ENCODE data around the gene SYTL3. TPM values are rescaled to one million over a fixed set of nuclear protein-coding genes. Genes with fewer than 3 reads are reported as not detected.
A peak's percentile ranks its signal among the peaks of the same experiment; 100 is the strongest.

SYTL3 gene
- total and polyA plus RNA-seq, 9 of the 15 experiments (the other 6 are each of a cell fraction or from before 2014, with no cell fraction given) = 0.04 to 0.46 (median 0.17) TPM; not detected in 1

- TF ChIP-seq SMAD3 (CRISPR knock-in tag; conservative IDR thresholded peaks at IDR 0.05) (no peak), HLTF (IDR thresholded peaks at IDR 0.05) (no peak), ZNF444 (CRISPR knock-in tag; IDR thresholded peaks at IDR 0.05) (no peak), NR2C2 (CRISPR knock-in tag; IDR thresholded peaks at IDR 0.05) (no peak), NR2C2 (tag; IDR thresholded peaks at IDR 0.05) (no peak), NFRKB (IDR thresholded peaks at IDR 0.05; ENCODE audit: low read depth) (no peak), HDAC8 (tag; IDR thresholded peaks at IDR 0.05) (no peak), HINFP (tag; conservative IDR thresholded peaks at IDR 0.05; ENCODE audit: low read depth) (no peak), MEF2D (tag; conservative IDR thresholded peaks at IDR 0.05; ENCODE audit: low read depth) (no peak), GABPB1 (CRISPR knock-in tag; IDR thresholded peaks at IDR 0.05) (no peak), RBM14 (IDR thresholded peaks at IDR 0.05; ENCODE audit: borderline replicate concordance, insufficient read depth, low read depth, low read length) (no peak), SRF (CRISPR knock-in tag; IDR thresholded peaks at IDR 0.05) (peak in 1 of 2 experiments; percentile 33; a peak in 1 of 4 replicates), SNAPC5 (CRISPR knock-in tag; IDR thresholded peaks at IDR 0.05) (no peak), XRCC4 (IDR thresholded peaks at IDR 0.05; ENCODE audit: extremely low read depth, insufficient read depth, insufficient read length) (no peak)
- TF ChIP-seq, protein P1, sequence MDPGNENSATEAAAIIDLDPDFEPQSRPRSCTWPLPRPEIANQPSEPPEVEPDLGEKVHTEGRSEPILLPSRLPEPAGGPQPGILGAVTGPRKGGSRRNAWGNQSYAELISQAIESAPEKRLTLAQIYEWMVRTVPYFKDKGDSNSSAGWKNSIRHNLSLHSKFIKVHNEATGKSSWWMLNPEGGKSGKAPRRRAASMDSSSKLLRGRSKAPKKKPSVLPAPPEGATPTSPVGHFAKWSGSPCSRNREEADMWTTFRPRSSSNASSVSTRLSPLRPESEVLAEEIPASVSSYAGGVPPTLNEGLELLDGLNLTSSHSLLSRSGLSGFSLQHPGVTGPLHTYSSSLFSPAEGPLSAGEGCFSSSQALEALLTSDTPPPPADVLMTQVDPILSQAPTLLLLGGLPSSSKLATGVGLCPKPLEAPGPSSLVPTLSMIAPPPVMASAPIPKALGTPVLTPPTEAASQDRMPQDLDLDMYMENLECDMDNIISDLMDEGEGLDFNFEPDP (CRISPR knock-in tag; IDR thresholded peaks at IDR 0.05) = no peak
- TF ChIP-seq, protein P2, sequence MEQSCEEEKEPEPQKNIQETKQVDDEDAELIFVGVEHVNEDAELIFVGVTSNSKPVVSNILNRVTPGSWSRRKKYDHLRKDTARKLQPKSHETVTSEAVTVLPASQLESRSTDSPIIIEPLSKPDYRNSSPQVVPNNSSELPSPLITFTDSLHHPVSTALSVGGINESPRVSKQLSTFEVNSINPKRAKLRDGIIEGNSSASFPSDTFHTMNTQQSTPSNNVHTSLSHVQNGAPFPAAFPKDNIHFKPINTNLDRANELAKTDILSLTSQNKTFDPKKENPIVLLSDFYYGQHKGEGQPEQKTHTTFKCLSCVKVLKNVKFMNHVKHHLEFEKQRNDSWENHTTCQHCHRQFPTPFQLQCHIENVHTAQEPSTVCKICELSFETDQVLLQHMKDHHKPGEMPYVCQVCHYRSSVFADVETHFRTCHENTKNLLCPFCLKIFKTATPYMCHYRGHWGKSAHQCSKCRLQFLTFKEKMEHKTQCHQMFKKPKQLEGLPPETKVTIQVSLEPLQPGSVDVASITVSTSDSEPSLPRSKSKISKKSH (CRISPR knock-in tag; IDR thresholded peaks at IDR 0.05) = no peak
- TF ChIP-seq, protein P3, sequence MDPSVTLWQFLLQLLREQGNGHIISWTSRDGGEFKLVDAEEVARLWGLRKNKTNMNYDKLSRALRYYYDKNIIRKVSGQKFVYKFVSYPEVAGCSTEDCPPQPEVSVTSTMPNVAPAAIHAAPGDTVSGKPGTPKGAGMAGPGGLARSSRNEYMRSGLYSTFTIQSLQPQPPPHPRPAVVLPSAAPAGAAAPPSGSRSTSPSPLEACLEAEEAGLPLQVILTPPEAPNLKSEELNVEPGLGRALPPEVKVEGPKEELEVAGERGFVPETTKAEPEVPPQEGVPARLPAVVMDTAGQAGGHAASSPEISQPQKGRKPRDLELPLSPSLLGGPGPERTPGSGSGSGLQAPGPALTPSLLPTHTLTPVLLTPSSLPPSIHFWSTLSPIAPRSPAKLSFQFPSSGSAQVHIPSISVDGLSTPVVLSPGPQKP (CRISPR knock-in tag; IDR thresholded peaks at IDR 0.05) = no peak
- TF ChIP-seq, protein P4, sequence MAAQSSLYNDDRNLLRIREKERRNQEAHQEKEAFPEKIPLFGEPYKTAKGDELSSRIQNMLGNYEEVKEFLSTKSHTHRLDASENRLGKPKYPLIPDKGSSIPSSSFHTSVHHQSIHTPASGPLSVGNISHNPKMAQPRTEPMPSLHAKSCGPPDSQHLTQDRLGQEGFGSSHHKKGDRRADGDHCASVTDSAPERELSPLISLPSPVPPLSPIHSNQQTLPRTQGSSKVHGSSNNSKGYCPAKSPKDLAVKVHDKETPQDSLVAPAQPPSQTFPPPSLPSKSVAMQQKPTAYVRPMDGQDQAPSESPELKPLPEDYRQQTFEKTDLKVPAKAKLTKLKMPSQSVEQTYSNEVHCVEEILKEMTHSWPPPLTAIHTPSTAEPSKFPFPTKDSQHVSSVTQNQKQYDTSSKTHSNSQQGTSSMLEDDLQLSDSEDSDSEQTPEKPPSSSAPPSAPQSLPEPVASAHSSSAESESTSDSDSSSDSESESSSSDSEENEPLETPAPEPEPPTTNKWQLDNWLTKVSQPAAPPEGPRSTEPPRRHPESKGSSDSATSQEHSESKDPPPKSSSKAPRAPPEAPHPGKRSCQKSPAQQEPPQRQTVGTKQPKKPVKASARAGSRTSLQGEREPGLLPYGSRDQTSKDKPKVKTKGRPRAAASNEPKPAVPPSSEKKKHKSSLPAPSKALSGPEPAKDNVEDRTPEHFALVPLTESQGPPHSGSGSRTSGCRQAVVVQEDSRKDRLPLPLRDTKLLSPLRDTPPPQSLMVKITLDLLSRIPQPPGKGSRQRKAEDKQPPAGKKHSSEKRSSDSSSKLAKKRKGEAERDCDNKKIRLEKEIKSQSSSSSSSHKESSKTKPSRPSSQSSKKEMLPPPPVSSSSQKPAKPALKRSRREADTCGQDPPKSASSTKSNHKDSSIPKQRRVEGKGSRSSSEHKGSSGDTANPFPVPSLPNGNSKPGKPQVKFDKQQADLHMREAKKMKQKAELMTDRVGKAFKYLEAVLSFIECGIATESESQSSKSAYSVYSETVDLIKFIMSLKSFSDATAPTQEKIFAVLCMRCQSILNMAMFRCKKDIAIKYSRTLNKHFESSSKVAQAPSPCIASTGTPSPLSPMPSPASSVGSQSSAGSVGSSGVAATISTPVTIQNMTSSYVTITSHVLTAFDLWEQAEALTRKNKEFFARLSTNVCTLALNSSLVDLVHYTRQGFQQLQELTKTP (IDR thresholded peaks at IDR 0.05; ENCODE audit: low read depth in 1 of 2, partially characterized antibody in 2 of 2) = no peak
These were observed 80.2 kb downstream of the SYTL3 start (continued) for GRCh38 chr6:158729906-158730540.

Data from K562 (cell line).